Activated CD8-positive, alpha-beta memory T cell treated with anti-CD3 and anti-CD28 coated beads, Interleukin-2, amount 50 U/mL, for 48 hours (primary cell): ENCODE results near the gene GPAM.
"Not testable (repeated sequence)": the region's sequence is repeated elsewhere in the genome, so short reads cannot be mapped to it uniquely, and the experiment has no call there.

Source experiments
- DNase-seq: peaks from one replicate; pipeline ENCODE4 v3.0.0-alpha.2; 2020

GPAM gene, protein sequence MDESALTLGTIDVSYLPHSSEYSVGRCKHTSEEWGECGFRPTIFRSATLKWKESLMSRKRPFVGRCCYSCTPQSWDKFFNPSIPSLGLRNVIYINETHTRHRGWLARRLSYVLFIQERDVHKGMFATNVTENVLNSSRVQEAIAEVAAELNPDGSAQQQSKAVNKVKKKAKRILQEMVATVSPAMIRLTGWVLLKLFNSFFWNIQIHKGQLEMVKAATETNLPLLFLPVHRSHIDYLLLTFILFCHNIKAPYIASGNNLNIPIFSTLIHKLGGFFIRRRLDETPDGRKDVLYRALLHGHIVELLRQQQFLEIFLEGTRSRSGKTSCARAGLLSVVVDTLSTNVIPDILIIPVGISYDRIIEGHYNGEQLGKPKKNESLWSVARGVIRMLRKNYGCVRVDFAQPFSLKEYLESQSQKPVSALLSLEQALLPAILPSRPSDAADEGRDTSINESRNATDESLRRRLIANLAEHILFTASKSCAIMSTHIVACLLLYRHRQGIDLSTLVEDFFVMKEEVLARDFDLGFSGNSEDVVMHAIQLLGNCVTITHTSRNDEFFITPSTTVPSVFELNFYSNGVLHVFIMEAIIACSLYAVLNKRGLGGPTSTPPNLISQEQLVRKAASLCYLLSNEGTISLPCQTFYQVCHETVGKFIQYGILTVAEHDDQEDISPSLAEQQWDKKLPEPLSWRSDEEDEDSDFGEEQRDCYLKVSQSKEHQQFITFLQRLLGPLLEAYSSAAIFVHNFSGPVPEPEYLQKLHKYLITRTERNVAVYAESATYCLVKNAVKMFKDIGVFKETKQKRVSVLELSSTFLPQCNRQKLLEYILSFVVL

GRCh38 chr10:112183329-112184051 lies at the start of gene GPAM:
TSS of gene GPAM (minus strand) at chr10:112183765. CDS start at chr10:112181784, 1,981 bp downstream.
- peak; percentile 100 for DNase-seq

DNA sequence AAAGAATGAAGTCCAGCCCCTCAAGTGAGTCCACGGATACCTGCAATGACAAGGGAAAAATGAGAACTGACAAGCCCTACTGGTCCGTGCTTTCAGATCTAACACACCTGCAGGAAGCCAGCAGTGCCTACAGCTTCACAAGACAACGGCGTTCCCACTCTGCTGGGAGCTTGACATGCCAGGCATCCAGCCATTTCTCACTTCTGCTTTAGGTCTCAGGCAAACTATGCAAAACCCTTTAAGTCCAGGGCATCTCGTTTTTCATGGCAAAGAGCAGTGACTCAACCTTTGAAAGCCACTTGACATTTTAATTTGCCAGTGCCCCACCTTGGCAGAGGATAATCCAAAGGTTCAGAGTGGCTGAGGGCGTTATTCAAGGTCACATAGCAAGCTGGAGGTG lies 49.1 kb upstream of the GPAM start:
- DNase-seq = no peak

- DNase-seq = no peak
Measured at GRCh38 chr10:112231602-112232400, 48.2 kb upstream of the GPAM start.

- no peak for DNase-seq
Measured at GRCh38 chr10:112230325-112230988, 46.9 kb upstream of the GPAM start.

DNA sequence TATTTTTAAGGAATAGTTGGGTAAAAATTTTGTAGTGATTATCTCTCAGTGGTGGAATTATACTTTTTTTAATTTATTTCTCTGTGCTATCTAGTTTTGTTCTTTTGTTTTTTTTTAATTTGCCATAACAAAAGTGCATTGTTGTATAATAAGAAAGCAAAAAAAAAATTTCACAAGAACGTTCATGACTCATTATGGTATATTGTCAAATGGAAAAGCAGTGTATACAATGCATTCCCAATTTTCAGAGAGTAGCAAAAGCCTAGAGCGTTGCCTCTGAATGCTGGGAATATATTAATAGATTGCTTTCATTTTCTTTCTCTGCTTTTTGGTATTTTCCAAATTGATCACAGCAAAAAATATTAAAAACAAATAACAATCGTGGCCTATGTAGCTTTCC lies 46.3 kb upstream of the GPAM start:
- DNase-seq = no peak

GRCh38 chr10:112229096-112229495 lies 45.5 kb upstream of the GPAM start:
- DNase-seq = no peak

- DNase-seq = not testable (repeated sequence)
Measured at GRCh38 chr10:112228366-112229088, 45.0 kb upstream of the GPAM start.

DNA sequence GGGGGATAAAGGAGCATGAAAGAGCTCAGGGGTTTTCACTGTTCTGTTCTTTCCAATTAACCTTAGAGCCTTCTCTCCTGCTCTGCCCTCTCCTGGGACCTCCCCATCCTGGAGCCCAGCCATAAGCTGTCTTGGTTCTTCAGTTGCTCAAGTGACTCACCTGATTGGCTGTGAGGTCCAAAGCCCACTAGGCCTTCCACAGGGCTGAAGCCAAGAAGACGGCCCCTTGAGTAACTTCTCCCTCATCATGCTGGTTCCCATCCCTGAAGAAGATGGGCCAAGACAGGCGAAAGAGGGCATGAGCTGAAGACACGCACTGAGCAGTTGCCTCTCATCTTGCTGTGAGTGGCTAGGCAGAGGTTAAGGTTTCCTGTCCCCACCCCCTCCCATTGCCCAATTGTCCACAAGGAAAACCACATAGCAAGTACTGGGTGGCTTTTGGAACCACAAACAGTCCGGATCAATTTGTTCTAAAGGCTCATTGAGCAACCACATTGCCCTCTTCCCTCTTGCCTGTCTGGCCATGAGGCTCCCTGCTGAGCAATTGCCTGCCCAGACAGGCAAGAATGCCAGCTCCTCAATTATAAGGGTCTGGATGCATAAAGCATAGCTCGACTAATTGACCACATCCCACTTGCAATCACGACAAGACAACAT lies 43.9 kb upstream of the GPAM start:
- DNase-seq = no peak

DNA sequence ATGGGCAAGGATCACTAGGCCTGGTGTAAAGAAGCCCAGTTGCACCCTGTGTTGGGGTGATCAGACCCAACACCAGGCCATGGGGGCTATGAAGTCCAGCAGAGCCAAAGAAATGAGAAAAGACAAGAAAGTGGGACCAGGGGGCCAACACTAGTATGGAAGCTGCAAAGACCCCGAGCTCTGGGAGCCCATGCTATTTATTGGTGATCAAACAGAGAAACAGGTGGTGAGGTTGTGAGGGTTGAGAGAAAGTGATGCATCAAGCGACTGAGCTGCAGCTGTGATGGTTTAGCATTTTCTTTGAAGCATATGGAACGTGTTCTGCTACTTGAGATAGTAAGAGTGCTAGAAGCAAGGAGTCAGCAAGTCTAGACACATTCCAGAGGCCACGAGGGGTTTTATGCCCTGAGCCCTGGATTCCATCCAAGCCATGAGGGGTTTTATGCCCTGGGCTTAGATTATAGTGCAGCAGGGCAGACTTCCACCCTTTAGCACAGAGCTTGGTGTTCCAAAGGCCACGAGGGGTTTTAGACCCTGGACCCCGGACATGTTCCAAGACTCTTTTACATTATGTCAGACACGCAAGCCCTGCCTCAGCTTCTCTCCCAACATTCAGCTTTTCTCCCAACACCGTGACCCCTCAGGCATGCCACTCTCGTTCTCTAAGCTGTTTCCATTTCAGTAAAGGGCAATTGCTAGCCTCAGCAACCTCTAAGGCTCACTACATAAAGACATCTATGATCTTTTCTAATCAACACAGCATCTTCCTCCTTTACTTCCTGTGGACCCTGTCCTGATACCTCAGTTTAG lies 43.1 kb upstream of the GPAM start:
- no peak for DNase-seq

GRCh38 chr10:112225771-112226438 lies 42.3 kb upstream of the GPAM start:
- no peak for DNase-seq

- no peak for DNase-seq
Measured at GRCh38 chr10:112224933-112225529, 41.5 kb upstream of the GPAM start.

DNA sequence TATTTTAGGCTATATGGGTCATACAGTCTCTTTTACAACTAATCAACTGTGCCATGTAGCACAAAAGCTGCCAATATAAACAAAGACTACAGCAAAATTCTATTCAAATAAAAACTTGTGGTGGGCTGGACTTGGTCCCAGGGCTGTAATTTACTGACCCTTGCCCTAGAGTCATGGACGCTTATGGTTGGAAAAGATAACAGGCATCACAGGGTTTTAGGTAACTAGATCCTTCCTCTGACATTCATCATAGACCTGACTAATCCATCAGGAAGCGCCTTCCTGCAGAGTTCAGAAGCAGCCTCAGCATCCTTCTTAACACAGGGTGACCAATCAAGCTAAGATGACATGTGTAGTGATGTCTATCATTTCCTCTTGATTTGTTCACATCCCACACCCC lies 40.2 kb upstream of the GPAM start:
- no peak for DNase-seq

- DNase-seq = no peak
Measured at GRCh38 chr10:112222799-112223198, 39.2 kb upstream of the GPAM start.

GRCh38 chr10:112221545-112221944 lies 38.0 kb upstream of the GPAM start:
- no peak for DNase-seq

GRCh38 chr10:112218960-112219359 lies 35.4 kb upstream of the GPAM start:
- DNase-seq = no peak

- no peak for DNase-seq
Measured at GRCh38 chr10:112218036-112218390, 34.4 kb upstream of the GPAM start.

DNA sequence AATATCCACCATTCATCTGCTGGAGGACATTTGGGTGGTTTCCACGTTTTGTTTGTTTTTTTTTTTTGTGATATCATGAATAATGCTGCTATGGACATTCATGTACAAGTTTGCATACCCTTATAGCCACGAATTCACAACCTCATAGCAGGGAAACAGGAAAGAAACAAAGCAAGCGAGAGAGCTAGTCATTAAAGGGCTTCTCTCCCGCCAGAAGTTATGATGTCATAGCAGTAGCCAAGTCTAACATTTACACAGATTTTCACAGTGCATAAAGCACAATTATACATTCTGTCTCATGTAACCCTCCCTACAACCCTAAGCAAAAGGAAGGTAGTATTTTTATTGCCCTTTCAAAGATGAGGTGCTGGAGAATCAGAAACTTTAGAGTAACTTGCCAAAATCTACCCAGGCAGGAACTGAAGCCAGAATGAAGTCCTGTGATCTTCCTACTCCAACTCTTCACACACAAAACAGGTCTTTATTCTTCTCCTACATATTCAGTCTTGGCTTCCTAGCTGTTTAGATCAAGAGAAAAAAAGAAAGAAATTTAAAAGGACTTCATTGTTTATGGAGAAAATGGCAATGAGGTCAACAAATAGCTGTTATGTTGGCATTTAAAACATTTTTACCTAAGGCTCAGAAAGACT lies 33.9 kb upstream of the GPAM start:
- DNase-seq = no peak

DNA sequence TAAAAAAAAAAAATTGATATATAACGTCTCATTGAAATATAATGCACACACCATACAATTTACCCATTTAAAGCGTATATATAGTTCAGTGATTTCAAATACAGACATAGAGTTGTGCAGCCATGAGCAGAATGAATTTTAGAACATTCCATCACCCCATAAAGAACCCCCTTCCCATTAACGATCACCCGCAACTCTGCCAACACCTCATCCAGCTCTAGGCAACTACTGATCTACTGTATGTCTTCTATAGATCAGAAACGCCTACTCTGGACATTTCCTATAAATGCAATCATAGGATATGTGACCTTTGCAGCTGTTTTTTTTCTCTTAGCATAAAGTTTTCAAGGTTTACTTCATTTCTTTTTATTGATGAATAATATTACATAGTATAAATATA lies 33.4 kb upstream of the GPAM start:
- DNase-seq = no peak
